Measurements from ENCODE around the gene PPP1R15B. TPM values are rescaled to one million over a fixed set of nuclear protein-coding genes. Genes with fewer than 3 reads are reported as not detected.

Gene PPP1R15B
- total and polyA plus RNA-seq, 2 donors (not counting 1 experiment from before 2014, with no cell fraction given) = 65.7 to 137 TPM

DNA sequence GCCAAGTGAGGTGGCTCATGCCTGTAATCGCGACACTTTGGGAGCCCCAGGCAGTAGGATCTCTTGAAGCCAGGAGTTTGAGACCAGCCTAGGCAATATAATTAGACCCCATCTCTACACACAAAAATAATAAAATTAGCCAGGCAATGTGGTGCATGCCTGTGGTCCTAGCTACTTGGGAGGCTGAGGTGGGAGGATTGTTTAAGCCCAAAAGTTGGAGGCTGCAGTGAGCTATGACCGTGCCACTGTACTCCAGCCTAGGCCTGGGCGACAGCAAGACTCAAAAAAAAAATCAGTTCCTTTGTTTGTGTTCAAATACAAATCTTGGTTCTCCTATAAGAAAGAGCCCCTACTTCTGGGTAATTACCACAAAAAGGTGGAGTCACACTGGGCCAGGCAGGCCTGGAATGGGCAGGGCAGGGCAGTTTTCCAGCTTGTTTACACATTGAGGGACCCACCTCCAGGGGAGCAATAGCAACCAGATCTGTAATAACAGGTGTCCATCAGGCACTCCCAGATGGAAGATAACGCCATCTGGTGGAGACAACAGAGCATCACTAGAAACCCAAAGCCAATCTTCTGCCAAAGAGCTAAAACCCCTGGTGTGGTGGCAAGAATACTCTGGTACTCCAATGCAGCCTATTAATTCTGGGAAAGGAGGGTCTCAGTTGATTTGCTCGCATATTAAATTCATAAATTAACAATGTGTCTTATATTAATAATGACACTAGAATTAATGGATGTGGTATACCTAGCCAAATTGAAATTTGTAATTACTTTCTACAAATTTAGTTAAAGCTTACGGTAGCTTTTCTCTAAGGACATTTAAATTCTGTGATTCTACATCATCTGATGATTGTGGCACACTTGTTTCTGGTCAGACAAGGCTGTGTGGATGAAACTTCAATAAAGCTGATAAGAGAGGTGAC is 13.2 kb downstream of the PPP1R15B start:
- DNase-seq (peak; percentile 81), ATAC-seq (ENCODE audit: low read depth) (peak; percentile 95)
- ChIA-PET CTCF (interaction anchor here (0.6 to 3.2 kb wide), 48 partner anchors 9 to 803 kb away, joined by 3 to 46 read pairs (median 4); partner anchors contain the start of genes GOLT1A, PIK3C2B and PLEKHA6), POLR2A (interaction anchor here (0.5 to 0.6 kb wide), 2 partner anchors 8 to 1071 kb away, joined by 3 read pairs; no protein-coding TSS in a partner anchor)
- Histone ChIP-seq H3K4me3 (ENCODE audit: control extremely low read depth in 1 of 5, extremely low read depth in 1 of 5, insufficient read depth in 1 of 5, low read depth in 2 of 5, low read length in 4 of 5) (no peak overlapping the region), H3K27me3 (replicated peaks in 1 of 4; ENCODE audit: control extremely low read depth in 1 of 4, control insufficient read depth in 3 of 4, insufficient read depth in 4 of 4, low read length in 3 of 4) (no peaks in the 10 kb centered on the region), H3K36me3 (replicated peaks in 1 of 2; ENCODE audit: control extremely low read depth in 1 of 2, control insufficient read depth in 1 of 2, extremely low read depth in 1 of 2, insufficient read depth in 2 of 2, low read length in 1 of 2) (peaks cover 13 to 29% of the 10 kb centered on the region in 2 experiments), H3K9ac (ENCODE audit: low read length) (no peak overlapping the region), H3K4me2 (replicated peaks; ENCODE audit: low read depth, low read length, poor library complexity, severe bottlenecking) (no peak overlapping the region), H3K4me1 (ENCODE audit: control insufficient read depth in 2 of 2, insufficient read depth in 2 of 2, low read length in 2 of 2) (peaks cover 0 to 4% of the 10 kb centered on the region in 2 donors), H2AFZ (ENCODE audit: insufficient read depth, low read depth, low read length, poor library complexity, severe bottlenecking) (no peak overlapping the region), H3K27ac (ENCODE audit: low read length in 2 of 2) (peak overlapping the region; percentile 46 to 59), H4K20me1 (ENCODE audit: control insufficient read depth, insufficient read depth, low read length, poor library complexity, severe bottlenecking) (peaks cover 12% of the 10 kb centered on the region), H3K9me3 (ENCODE audit: control extremely low read depth in 1 of 3, control insufficient read depth in 2 of 3, insufficient read depth in 1 of 3, low read length in 2 of 3) (peaks cover 0 to 1% (median 0%) of the 10 kb centered on the region in 3 donors), H3K79me2 (ENCODE audit: control insufficient read depth, insufficient read depth, low read length) (peaks cover 6% of the 10 kb centered on the region)
- 100% methylated on average over 4 of the region's 7 CpGs for WGBS (ENCODE audit: insufficient coverage)
- H3K27me3 Mint-ChIP-seq = no peaks in the 10 kb centered on the region
- H3K9me3 Mint-ChIP-seq (ENCODE audit: insufficient read depth) = no peaks in the 10 kb centered on the region
- H3K4me3 Mint-ChIP-seq = no peak overlapping the region
- intact Hi-C loops (cut with micrococcal nuclease) = no loop called here
- peaks cover 2% of the 10 kb centered on the region for H3K4me1 Mint-ChIP-seq
- TF ChIP-seq, protein P1, sequence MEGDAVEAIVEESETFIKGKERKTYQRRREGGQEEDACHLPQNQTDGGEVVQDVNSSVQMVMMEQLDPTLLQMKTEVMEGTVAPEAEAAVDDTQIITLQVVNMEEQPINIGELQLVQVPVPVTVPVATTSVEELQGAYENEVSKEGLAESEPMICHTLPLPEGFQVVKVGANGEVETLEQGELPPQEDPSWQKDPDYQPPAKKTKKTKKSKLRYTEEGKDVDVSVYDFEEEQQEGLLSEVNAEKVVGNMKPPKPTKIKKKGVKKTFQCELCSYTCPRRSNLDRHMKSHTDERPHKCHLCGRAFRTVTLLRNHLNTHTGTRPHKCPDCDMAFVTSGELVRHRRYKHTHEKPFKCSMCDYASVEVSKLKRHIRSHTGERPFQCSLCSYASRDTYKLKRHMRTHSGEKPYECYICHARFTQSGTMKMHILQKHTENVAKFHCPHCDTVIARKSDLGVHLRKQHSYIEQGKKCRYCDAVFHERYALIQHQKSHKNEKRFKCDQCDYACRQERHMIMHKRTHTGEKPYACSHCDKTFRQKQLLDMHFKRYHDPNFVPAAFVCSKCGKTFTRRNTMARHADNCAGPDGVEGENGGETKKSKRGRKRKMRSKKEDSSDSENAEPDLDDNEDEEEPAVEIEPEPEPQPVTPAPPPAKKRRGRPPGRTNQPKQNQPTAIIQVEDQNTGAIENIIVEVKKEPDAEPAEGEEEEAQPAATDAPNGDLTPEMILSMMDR (IDR thresholded peaks at IDR 0.05) = peak; percentile 85
- no peak for TF ChIP-seq EZH2 (IDR thresholded peaks at IDR 0.05; ENCODE audit: borderline replicate concordance, insufficient read depth, low read depth, low read length, poor library complexity, severe bottlenecking)
- peak overlapping the region; percentile 84 for H3K27ac Mint-ChIP-seq
